Mammary epithelial cell (primary cell): Measurements from ENCODE around the gene SLIT2.

Experiments used
- EZH2 ChIP-seq: IDR thresholded peaks from 2 replicates; pipeline ENCODE4 v1.6.1; 2012; ENCODE audit warnings: low read length, inconsistent platforms, borderline replicate concordance
- TF ChIP-seq, protein P1 (sequence below), 2 donors: IDR thresholded peaks in 1 of 2; conservative IDR thresholded peaks in 1 of 2; 2 replicates each; pipeline ENCODE4 v1.5.1; 2011 to 2012; ENCODE audit warnings: inconsistent platforms in 2 of 2, low read length in 2 of 2, mild to moderate bottlenecking in 2 of 2, control low read depth in 1 of 2, low read depth in 1 of 2; ENCODE audit not compliant: insufficient read depth in 1 of 2; ENCODE audit errors: extremely low read depth in 1 of 2

- TF ChIP-seq, protein P1, sequence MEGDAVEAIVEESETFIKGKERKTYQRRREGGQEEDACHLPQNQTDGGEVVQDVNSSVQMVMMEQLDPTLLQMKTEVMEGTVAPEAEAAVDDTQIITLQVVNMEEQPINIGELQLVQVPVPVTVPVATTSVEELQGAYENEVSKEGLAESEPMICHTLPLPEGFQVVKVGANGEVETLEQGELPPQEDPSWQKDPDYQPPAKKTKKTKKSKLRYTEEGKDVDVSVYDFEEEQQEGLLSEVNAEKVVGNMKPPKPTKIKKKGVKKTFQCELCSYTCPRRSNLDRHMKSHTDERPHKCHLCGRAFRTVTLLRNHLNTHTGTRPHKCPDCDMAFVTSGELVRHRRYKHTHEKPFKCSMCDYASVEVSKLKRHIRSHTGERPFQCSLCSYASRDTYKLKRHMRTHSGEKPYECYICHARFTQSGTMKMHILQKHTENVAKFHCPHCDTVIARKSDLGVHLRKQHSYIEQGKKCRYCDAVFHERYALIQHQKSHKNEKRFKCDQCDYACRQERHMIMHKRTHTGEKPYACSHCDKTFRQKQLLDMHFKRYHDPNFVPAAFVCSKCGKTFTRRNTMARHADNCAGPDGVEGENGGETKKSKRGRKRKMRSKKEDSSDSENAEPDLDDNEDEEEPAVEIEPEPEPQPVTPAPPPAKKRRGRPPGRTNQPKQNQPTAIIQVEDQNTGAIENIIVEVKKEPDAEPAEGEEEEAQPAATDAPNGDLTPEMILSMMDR (conservative IDR thresholded peaks at IDR 0.05 in 1 of 2, IDR thresholded peaks at IDR 0.05 in 1 of 2; ENCODE audit: extremely low read depth in 1 of 2, insufficient read depth in 1 of 2, low read depth in 1 of 2, low read length in 2 of 2) = no peak
- TF ChIP-seq EZH2 = peak; percentile 24
These were observed 1.1 kb downstream of the SLIT2 start for GRCh38 chr4:20252656-20253282.
